HCT116 (cell line): ENCODE results near the gene DGCR8. TPM values are rescaled to one million over a fixed set of nuclear protein-coding genes. Genes with fewer than 3 reads are reported as not detected.

Source experiments
- ATAC-seq: fragments of 200-7000 bp; cut with Tn5 transposase; 2 replicates; pipeline ENCODE4 v1.9.1; 2020; ENCODE audit warnings: mild to moderate bottlenecking, moderate library complexity
- BruUV-seq: library from RNA; stranded (reverse); fragments of 400-500 nt; replicated peaks from 2 replicates; lab custom pipeline; 2021; lab: Mats Ljungman, UMichigan
- CTCF ChIA-PET: fragments of 300-600 bp; sonication (Branson Sonifier 250); formaldehyde crosslinking; loops from one replicate; lab custom pipeline; 2021; ENCODE audit warnings: antibody characterized with exemption; lab: Charles Lee
- POLR2A ChIA-PET: fragments of 300-600, 350-600 bp; sonication (Branson Sonifier 250); formaldehyde crosslinking; loops from one replicate; lab custom pipeline; 2021; ENCODE audit warnings: antibody characterized with exemption; lab: Charles Lee
- RAD21 ChIA-PET, 2 experiments: fragments of 300-600 bp; sonication (Branson Sonifier 250); formaldehyde crosslinking; loops; one replicate each; lab custom pipeline; 2023; ENCODE audit warnings: low total read pairs in 2 of 2; ENCODE audit not compliant: uncharacterized antibody in 2 of 2, unreplicated experiment in 2 of 2, low non-redundant PET in 1 of 2; lab: Charles Lee
- DNase-seq: peaks from one replicate; pipeline ENCODE4 v3.0.0-alpha.2; 2010; ENCODE audit warnings: low read depth, low spot score
- H2AFZ ChIP-seq: fragments of 200-600 bp; shearing (Covaris generic), sonication (generic); 2 replicates; pipeline ENCODE4 v1.6.1; 2017; ENCODE audit warnings: low read depth, mixed run types, mixed read lengths, antibody characterized with exemption, low read length; ENCODE audit not compliant: poor library complexity, severe bottlenecking
- H3K27ac ChIP-seq: 2 replicates; pipeline ENCODE4 v1.5.1; 2012; ENCODE audit warnings: low read depth, low read length
- H3K27me3 ChIP-seq: fragments of 200-600 bp; sonication (generic); 2 replicates; pipeline ENCODE4 v1.6.1; 2016; ENCODE audit warnings: mixed run types, low read length, mixed read lengths; ENCODE audit not compliant: insufficient read depth
- H3K36me3 ChIP-seq, 2 experiments: fragments of 200-500 bp in 1 of 2; fragments of 200-600 bp in 1 of 2; sonication (Bioruptor generic) in 1 of 2; sonication (generic) in 1 of 2; 2 replicates each; pipeline versions ENCODE4 v1.5.1 to v1.6.1; 2014 to 2016; ENCODE audit warnings: low read length in 2 of 2, inconsistent platforms in 1 of 2, mixed read lengths in 1 of 2, mixed run types in 1 of 2; ENCODE audit not compliant: insufficient read depth in 2 of 2, control insufficient read depth in 1 of 2
- H3K4me1 ChIP-seq, 2 experiments: fragments of 200-600 bp in 1 of 2; sonication (generic) in 1 of 2; 2 replicates each; pipeline versions ENCODE4 v1.5.1 to v1.6.1; 2012 to 2017; ENCODE audit warnings: low read length in 2 of 2, inconsistent platforms in 1 of 2, mild to moderate bottlenecking in 1 of 2, mixed read lengths in 1 of 2, mixed run types in 1 of 2, moderate library complexity in 1 of 2; ENCODE audit not compliant: insufficient read depth in 2 of 2, control insufficient read depth in 1 of 2
- H3K4me2 ChIP-seq: fragments of 200-600 bp; sonication (generic); 2 replicates; pipeline ENCODE4 v1.6.1; 2017; ENCODE audit warnings: mixed run types, low read length, mixed read lengths
- H3K4me3 ChIP-seq, 2 experiments: fragments of 200-600 bp in 1 of 2; sonication (generic) in 1 of 2; replicated peaks in 1 of 2; 2 replicates each; pipeline ENCODE4 v1.5.1; 2011 to 2016; ENCODE audit warnings: low read length in 2 of 2, control low read depth in 1 of 2, low read depth in 1 of 2, mild to moderate bottlenecking in 1 of 2, mixed read lengths in 1 of 2, mixed run types in 1 of 2
- H3K79me2 ChIP-seq: fragments of 200-600 bp; sonication (generic); 2 replicates; pipeline ENCODE4 v1.6.1; 2017; ENCODE audit warnings: mild to moderate bottlenecking, mixed run types, low read length, moderate library complexity, mixed read lengths; ENCODE audit not compliant: insufficient read depth
- H3K9ac ChIP-seq: fragments of 200-600 bp; sonication (generic); 2 replicates; pipeline ENCODE4 v1.6.1; 2016; ENCODE audit warnings: low read length, mixed read lengths
- H3K9me2 ChIP-seq: fragments of 200-600 bp; sonication (generic), shearing (Covaris generic); 2 replicates; pipeline ENCODE4 v1.6.1; 2017; ENCODE audit warnings: mixed run types, mild to moderate bottlenecking, moderate library complexity; ENCODE audit not compliant: insufficient read depth
- H3K9me3 ChIP-seq, 2 experiments: fragments of 200-500 bp in 1 of 2; fragments of 200-600 bp in 1 of 2; sonication (Bioruptor generic) in 1 of 2; sonication (generic) in 1 of 2; 2 replicates each; pipeline ENCODE4 v1.6.1; 2014 to 2017; ENCODE audit warnings: low read length in 2 of 2, mixed read lengths in 2 of 2, inconsistent platforms in 1 of 2, low read depth in 1 of 2, mild to moderate bottlenecking in 1 of 2, mixed run types in 1 of 2, moderate library complexity in 1 of 2; ENCODE audit not compliant: control insufficient read depth in 1 of 2, insufficient read depth in 1 of 2
- H4K20me1 ChIP-seq: fragments of 200-600 bp; sonication (generic), shearing (Covaris generic); 2 replicates; pipeline ENCODE4 v1.6.1; 2017; ENCODE audit warnings: mixed run types, mild to moderate bottlenecking, moderate library complexity; ENCODE audit not compliant: insufficient read depth
- EGR1 ChIP-seq: IDR thresholded peaks from 2 replicates; pipeline ENCODE4 v1.6.1; 2012; ENCODE audit warnings: low read depth
- EZH2 ChIP-seq: fragments of 200-600 bp; sonication (generic); IDR thresholded peaks from 2 replicates; pipeline ENCODE4 v1.6.1; 2017; ENCODE audit warnings: antibody characterized with exemption, mixed run types
- FOSL1 ChIP-seq: IDR thresholded peaks from 2 replicates; pipeline ENCODE4 v1.6.1; 2012; ENCODE audit warnings: low read depth
- JUND ChIP-seq: IDR thresholded peaks from 2 replicates; pipeline ENCODE4 v1.6.1; 2012
- RAD21 ChIP-seq: IDR thresholded peaks from 2 replicates; pipeline ENCODE4 v1.6.1; 2012; ENCODE audit warnings: low read depth, mild to moderate bottlenecking
- SRF ChIP-seq: IDR thresholded peaks from 2 replicates; pipeline ENCODE4 v1.6.1; 2012; ENCODE audit warnings: low read depth
- intact Hi-C: fragments of 100-400 bp; cut with micrococcal nuclease; formaldehyde crosslinking; loops from 2 replicates; pipeline ENCODE4 v1.10.0; 2022
- total RNA-seq: library from RNA; stranded (reverse); gene quantifications from one replicate; pipeline ENCODE4 v1.2.1, GENCODE V29; 2021; ENCODE audit not compliant: unreplicated experiment

The DGCR8 gene
- total RNA-seq, 1 experiment from 2014 or later: 43.8 TPM

DNA sequence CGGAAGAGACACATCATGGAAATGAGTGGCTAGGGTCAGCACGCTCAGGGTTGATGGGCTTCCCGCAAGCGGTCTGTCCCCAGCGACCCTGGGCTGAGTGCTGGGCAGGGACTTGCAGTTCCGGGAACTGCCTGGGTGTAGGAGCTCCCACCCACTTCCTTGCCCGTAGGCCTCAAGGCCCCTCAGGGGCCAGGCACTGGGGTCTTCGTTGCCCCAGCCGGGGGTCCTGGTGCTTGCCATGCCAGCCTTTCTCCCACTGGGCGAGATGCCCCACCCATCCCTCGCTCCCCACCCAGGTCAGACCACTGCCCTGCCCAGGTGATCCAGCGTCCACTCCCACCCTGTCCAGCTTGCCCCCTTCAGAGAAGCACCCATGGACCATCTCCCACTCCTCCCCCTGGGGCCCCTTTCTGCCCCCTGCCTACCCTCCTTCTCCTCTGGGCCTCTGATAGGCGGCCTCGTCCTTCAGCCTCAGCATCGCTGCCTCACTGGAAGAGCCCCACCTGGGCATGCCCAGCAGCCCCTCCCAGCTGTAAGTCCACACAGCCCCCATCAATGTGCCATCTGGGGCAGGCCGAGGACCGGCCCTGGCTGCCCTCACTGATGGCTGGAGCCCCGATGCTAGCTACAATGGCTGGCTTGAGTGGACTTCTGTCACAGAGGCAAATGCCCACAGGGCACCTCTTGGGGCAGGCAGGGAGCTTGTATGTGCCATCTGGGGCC, 17.8 kb upstream of the DGCR8 start:
- ChIA-PET RAD21 (interaction anchor here in 1 of 2 experiments (0.6 kb wide), 1 partner anchor 16 kb away, joined by 3 read pairs; no protein-coding TSS in a partner anchor), POLR2A (interaction anchor here (0.6 to 0.8 kb wide), 2 partner anchors 17 to 78 kb away, joined by 3 to 4 read pairs; no protein-coding TSS in a partner anchor), CTCF (interaction anchor here (0.8 kb wide), 1 partner anchor 13 kb away, joined by 3 read pairs; no protein-coding TSS in a partner anchor)
- no peaks in the 10 kb centered on the region for H3K79me2 ChIP-seq
- no peak overlapping the region for H3K4me3 ChIP-seq
- no TSS peak for BruUV-seq
- H3K9me2 ChIP-seq: no peaks in the 10 kb centered on the region
- H3K9ac ChIP-seq: peak overlapping the region; percentile 40; the same call in 1 of the 2 replicates
- intact Hi-C loops: no loop called here
- ATAC-seq (no peak), DNase-seq (no peak)
- H4K20me1 ChIP-seq: no peaks in the 10 kb centered on the region
- no peak overlapping the region for H2AFZ ChIP-seq
- TF ChIP-seq EZH2: no peak
- TF ChIP-seq RAD21: no peak
- H3K36me3 ChIP-seq: no peaks in the 10 kb centered on the region
- peaks cover 4 to 26% of the 10 kb centered on the region in 2 experiments for H3K4me1 ChIP-seq
- no peaks in the 10 kb centered on the region for H3K27me3 ChIP-seq
- H3K27ac ChIP-seq: peak overlapping the region; percentile 54
- H3K9me3 ChIP-seq: no peaks in the 10 kb centered on the region
- peak overlapping the region; percentile 66 for H3K4me2 ChIP-seq

DNA sequence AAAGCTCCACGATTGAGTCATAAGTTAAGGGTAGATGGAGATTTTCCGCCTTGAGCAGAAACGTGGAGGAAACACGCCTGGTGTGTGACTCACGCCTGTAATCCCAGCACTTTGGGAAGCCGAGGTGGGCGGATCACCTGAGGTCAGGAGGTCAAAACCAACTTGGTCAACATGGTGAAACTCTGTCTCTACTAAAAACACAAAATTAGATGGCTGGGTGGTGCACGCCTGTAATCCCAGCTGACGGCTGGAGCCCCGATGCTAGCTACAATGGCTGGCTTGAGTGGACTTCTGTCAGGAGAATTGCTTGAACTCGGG, 17.3 kb upstream of the DGCR8 start:
- no peak overlapping the region for H3K4me3 ChIP-seq
- ATAC-seq: peak; percentile 60; the same call in 1 of the 2 replicates
- peaks cover 4 to 26% of the 10 kb centered on the region in 2 experiments for H3K4me1 ChIP-seq
- no peaks in the 10 kb centered on the region for H3K27me3 ChIP-seq
- H3K4me2 ChIP-seq: peak overlapping the region; percentile 66
- H3K27ac ChIP-seq: peak overlapping the region; percentile 54
- no peaks in the 10 kb centered on the region for H3K9me3 ChIP-seq
- H3K79me2 ChIP-seq: no peaks in the 10 kb centered on the region
- CTCF ChIA-PET: interaction anchor here (0.8 kb wide), 1 partner anchor 13 kb away, joined by 3 read pairs; no protein-coding TSS in a partner anchor
- intact Hi-C loops: no loop called here
- 0 out of 2 replicates have a peak, but pooled peaks have one; percentile 17 for TF ChIP-seq JUND
- peak; percentile 47; the same call in 1 of the 2 replicates for TF ChIP-seq EGR1
- peak; percentile 37; the same call in 1 of the 2 replicates for TF ChIP-seq FOSL1
- no peak for TF ChIP-seq SRF
- TF ChIP-seq, all 23 proteins: peak for 3
- no peaks in the 10 kb centered on the region for H3K36me3 ChIP-seq
- RAD21 ChIA-PET: no interaction called here
- no peak overlapping the region for H2AFZ ChIP-seq
- H3K9ac ChIP-seq: peak overlapping the region; percentile 40; the same call in 1 of the 2 replicates
- POLR2A ChIA-PET: interaction anchor here (0.6 to 0.8 kb wide), 2 partner anchors 18 to 78 kb away, joined by 3 to 4 read pairs; no protein-coding TSS in a partner anchor
- BruUV-seq: no TSS peak
- H3K9me2 ChIP-seq: no peaks in the 10 kb centered on the region
- DNase-seq: peak; percentile 29
- H4K20me1 ChIP-seq: no peaks in the 10 kb centered on the region
